GM21381 (cell line): ENCODE data around the gene MC5R.
"Not testable (repeated sequence)": the region's sequence is repeated elsewhere in the genome, so short reads cannot be mapped to it uniquely, and the experiment has no call there.

Experiments used
- ATAC-seq: cut with Tn5 transposase; IDR thresholded peaks from one replicate; pipeline ENCODE4 v1.9.1; 2021; ENCODE audit warnings: mild to moderate bottlenecking, moderate library complexity; ENCODE audit not compliant: unreplicated experiment

Gene MC5R

DNA sequence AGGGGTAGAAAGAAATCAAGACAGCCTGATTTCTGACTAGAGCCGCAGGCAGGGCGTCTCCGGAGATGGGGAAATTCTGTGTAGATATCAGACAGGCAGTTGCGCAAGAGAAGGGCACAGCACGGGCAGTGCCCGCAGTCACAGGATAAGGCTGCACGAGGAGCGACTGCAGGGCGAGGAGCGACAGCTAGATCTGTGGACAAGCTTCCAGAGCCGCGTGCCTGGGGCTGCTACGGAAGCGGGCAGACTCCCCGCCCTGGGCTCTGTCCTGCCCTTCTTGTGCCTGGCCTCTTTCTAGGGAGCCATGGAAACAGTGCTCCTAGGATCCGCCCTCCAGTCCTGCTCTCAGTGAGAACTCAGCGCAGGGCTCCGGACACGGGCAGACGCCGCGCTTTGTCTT, 12.6 kb downstream of the MC5R start:
- ATAC-seq: no peak

DNA sequence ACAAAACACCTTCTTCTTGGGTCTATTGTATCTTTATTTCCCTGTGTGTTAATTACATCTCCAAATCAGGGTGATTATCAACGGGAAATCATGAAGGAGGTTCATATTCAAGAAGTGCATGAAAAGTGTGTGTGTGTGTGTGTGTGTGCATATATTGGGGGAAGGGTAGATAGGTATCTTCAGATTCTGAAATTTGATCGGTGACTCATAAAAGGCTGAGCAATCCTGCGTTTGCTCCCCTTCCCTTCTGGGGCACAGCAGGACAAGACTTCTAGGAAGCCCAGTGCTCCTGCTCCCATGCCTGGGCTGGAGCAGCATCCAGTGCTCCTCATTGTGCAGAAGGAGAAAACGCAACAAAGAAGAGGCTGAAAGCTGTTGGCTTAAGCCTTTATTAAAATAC, 25.8 kb downstream of the MC5R start:
- ATAC-seq: no peak

GRCh38 chr18:13862898-13863297, 38.9 kb downstream of the MC5R start:
- ATAC-seq: not testable (repeated sequence)

DNA sequence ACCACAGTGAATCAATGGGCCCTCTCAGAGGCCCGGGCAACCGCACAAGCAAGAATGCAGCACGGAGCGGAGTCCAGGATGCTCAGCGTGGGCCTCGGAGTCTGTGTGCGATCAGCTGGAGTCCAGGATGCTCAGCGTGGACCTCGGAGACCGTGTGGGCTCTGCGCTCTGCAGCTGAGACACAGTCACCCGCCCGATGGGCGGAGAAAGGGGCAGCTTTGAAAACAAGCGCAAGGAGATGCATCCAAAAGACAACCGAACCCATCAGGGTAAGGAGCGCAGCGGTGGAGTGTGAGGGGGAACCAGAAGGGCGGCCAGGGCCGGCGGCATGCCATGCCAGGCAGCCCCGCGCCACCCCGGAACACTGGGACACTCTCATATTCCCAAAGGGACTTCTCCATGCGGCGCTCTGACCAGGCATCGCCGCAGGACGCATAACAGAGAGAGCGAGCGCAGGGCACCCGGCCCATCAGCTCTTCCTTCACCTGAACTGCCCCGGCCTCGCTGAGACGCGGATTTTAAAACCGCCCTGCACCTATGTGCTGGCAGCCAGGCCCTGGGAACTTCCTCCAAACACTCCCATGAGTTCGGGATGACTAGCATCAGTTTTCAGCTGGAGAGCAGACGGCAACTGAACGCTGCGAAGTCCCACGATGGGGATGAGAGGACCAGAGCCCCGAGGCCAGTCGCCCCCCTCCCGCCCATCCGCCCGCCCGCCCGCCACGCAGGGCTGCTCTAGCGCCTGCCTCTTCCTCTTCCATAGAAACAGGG, 44.7 kb downstream of the MC5R start:
- ATAC-seq: no peak

DNA sequence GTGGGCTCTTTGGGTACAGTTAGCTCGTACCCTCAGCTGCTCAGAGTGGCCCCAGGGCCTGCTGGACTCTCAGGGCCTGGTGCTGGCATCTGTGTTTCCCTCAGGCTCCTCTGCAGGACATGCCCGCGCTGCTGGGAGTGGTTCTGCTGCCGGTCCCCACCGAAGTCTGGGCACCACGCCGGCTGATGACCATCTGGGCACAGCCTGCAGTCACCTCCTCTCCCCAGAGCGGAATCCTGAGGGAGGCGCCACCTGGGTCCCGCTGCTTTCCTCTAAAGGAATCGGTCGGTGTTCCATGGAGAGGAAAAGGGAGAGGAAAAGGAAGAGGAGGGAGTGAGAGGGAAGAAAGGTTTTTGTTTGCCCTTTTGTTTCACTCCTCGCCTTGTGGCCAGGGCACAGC, 47.8 kb downstream of the MC5R start:
- no peak for ATAC-seq

DNA sequence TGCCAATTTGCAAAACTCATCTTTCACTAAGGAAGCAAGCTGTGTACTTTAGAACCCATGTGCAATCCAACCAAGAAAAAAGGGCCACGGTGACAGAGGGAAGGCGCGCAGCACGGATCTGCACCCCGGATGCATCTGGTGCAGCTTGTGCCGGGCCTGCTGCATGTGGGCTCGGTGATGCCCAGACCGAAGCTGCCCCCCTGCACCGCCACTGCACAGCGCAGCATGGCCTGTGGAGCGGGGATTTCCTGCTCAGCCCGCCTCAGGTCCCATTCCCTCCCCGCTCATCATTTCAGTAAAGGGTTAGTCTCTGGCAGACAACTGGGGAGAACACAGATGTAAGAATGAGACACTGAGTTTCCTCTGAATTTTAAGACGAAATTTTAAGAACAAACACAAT, 48.4 kb downstream of the MC5R start:
- no peak for ATAC-seq

DNA sequence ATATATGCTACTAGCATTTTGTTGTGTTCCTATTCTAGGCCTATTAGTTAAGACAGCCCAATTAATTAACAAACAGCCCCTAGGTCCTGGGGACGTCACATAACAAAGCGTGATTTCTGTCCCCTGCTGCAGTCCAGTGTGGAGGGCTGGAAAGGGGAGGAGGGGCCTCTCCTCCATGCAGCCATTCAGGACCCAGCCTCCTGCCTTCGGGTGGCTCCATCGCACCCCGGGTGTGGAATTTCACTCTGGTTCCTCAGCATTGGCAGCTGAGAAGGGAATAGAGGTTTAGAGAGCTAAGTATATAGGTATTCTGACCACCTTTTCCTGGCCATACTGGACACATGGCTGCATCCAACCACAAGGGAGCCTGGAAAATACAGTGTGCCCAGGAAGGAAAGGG, 49.0 kb downstream of the MC5R start:
- ATAC-seq: no peak

DNA sequence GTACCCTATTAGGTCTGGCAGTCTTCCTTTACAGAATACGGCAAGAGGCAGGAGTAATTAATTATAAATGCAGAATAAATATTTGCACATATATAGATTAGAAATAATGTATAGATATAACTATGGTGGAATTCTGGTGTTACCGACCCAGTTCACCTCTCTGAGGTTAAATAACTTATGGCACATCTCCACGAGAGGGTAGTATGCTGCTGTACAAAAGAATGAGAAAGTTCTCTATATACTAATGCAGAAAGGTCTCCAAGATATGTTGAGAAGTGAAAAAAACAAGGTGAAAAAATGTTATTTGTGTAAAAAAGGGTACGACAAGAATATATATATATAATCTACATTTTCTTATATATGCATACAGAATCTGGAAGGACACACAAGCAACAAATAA, 50.6 kb downstream of the MC5R start:
- ATAC-seq: no peak
